GM10266 (cell line): Measurements from ENCODE around the gene UBAC1.
A peak's percentile ranks its signal among the peaks of the same experiment; 100 is the strongest.

Experiments used
- DNase-seq: peaks from one replicate; pipeline ENCODE4 v3.0.0; 2012; ENCODE audit errors: extremely low spot score
- CTCF ChIP-seq: IDR thresholded peaks from 2 replicates; pipeline ENCODE4 v1.5.1; 2012; ENCODE audit warnings: mild to moderate bottlenecking, low read depth; ENCODE audit not compliant: control insufficient read depth, insufficient read depth; ENCODE audit errors: missing control alignments

The UBAC1 gene

DNA sequence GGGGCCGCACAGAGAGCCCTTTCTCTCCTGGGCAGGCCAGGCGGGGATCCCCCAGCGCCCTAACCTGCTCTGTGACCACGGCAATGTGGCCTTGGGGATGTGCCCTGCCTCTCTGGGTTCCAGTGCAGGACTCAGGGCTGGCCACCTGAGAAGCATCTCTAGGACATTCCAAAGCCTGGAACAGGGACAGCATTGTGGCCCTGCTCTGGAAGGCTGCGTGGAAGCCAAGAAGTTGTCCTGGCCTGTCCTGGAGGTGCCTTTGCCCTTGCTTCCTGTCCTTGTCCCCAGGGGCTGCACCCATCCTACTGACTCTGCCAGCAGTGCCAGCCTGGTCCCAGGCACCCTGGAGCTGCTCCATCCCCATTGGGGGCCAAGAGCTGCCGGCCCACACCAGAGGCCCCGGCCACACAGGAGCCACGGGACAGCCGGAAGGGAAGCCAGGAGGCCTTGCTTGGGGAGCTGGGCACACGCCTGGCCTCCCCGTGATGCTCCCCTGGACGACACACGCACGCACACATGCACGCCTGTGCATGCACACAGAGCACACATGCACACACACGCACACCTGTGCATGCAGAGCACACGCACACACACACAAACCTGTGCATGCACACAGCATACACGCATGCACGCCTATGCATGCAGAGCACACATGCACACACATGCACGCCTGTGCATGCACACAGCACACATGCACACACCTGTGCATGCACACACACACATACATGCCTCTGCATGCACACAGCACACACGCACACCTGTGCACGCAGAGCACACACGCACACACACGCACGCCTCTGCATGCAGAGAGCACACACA lies 33.8 kb downstream of the UBAC1 start:
- no peak for TF ChIP-seq CTCF
- DNase-seq = no peak

DNA sequence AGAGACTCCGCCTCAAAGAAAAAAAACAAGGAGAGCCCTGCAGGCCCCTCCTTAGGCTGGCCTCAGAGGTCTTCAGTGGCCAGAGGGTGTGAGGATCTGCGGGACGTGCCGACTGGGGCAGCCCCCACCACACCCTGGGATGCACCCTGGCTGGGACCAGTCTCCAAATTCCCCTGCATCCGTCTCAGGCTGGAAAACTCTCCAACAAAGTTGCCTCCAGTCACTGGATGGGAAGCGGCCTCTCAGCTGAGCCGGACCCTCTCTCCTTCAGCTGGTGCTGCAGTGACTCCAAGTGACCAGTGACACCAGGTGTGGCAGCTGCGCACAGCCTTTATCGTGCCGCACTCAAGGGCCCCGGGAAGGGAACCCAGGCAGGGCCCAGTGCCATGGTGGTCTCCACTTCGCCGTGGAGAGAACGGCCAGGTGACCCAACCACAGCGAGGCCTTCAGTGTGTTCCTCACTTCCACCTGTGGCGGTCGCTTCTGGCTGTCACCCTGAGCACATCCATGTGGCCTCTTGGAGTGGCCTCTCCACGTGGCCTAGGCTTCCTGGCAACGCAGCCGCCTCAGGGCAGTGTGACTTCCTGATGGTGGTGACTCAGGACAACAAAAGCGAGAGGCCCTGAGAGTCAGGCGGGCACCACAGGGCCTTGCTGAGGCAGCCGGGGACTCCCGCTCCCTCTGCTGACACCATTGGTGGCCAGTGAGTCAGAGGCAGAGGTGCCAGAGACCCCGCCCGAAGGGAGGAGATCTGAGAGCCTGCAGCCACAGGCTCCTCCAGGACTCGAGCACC lies 34.6 kb downstream of the UBAC1 start:
- TF ChIP-seq CTCF = no peak
- DNase-seq = peak; percentile 59

DNA sequence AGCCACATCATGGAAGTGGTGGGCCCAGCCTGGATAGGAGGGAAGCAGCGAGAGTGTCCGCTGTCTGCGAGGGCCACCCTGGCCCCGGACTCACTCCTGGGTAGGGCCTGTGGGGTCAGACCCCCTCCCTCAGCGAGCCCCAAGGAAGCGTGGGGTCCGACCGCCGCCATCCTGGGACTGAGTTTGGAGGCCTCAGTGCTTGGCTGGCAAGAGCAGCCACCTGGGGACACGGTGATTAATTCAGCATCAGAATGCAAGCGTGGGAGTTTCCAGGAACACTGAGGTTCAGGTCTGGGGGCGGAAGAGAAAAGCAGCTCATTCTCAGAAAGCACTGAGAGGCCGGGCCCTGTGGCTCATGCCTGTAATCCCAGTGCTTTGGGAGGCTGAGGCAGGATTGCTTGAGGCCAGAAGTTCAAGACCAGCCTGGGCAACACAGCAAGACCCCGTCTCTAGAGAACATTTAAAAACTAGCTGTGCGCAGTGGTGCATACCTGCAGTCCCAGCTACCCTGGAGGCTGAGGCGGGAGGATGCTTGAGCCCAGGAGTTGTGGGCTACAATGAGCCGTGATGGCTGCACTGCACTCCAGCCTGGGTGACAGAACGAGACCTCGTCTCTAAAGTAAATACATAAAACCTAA lies 35.6 kb downstream of the UBAC1 start:
- no peak for TF ChIP-seq CTCF
- DNase-seq = peak; percentile 68

DNA sequence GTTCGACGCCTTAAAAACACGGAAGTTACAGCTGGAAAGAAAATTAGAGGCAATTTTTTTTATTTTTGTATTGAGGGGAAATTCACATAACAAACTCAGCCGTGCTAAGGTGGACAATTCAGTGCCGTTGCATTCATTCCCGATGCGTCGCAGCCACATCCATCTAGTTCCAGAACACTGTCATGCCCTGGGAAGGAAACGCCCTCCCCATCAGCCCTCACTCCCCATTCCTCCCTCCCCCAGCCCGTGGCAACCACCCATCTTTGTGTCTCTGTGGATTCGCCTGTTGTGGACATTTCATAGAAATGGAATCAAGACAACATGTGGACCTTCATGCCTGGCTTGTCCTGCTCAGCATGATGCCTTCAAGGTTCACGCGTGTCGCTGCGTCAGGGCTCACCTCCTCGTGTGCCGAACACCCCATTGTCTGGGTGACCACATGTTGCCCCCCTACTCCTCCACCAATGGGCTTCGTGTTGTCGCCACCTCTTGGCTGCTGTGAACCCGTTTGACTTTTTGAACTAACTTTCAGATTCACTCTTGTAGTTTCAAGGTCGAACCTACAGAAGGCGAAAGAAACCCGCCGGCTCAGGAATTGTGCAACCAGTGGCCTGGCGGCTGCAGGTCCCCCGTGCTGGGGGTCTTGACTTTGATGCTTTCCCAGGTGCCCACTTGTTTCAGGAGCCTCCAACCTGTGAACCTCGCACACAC lies 36.4 kb downstream of the UBAC1 start:
- no peak for TF ChIP-seq CTCF
- no peak for DNase-seq

DNA sequence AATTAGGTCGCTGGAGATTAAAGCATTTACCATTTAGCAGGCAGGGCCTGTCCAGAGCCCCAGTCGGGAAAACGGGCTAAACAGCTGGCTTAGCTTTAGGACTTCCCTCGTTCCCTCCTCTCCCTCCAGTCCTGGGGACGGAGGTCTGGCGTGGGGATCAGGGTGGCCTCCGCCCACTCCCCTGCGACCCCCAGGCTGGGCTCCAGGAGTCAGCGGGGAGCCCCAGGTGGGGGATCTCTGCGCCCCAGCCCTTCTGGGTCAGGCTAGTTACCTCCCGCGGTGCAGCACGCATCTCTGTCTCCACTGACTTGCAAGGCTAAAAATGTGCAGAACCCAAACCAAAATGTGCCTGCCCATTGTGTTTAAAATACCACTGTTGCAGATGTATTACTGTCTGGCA lies 37.7 kb downstream of the UBAC1 start:
- no peak for DNase-seq
- no peak for TF ChIP-seq CTCF

- DNase-seq = no peak
- TF ChIP-seq CTCF = no peak
Measured at GRCh38 chr9:135921749-135922310, 39.3 kb downstream of the UBAC1 start.
